NCI-H128 (cell line): ENCODE data around the gene SLITRK6.
"Not testable (repeated sequence)": the region's sequence is repeated elsewhere in the genome, so short reads cannot be mapped to it uniquely, and the experiment has no call there.

Source experiments
- DNase-seq: peaks from one replicate; lab custom pipeline; 2025; ENCODE audit not compliant: unreplicated experiment; lab: John Stamatoyannopoulos, UW

Gene SLITRK6

GRCh38 chr13:85799097-85799582 lies at the start of gene SLITRK6:
SLITRK6 (minus strand) TSS chr13:85799419; CDS start chr13:85796508, 2,911 bp downstream.
- no peak for DNase-seq

- no peak for DNase-seq
Measured at GRCh38 chr13:85847012-85847411, 47.8 kb upstream of the SLITRK6 start.

- no peak for DNase-seq
Measured at GRCh38 chr13:85841427-85841826, 42.2 kb upstream of the SLITRK6 start.

GRCh38 chr13:85833921-85834320 lies 34.7 kb upstream of the SLITRK6 start:
- DNase-seq = no peak

- no peak for DNase-seq
Measured at GRCh38 chr13:85828094-85828684, 29.0 kb upstream of the SLITRK6 start.

- DNase-seq = no peak
Measured at GRCh38 chr13:85825454-85825853, 26.2 kb upstream of the SLITRK6 start.

- DNase-seq = no peak
Measured at GRCh38 chr13:85823832-85824231, 24.6 kb upstream of the SLITRK6 start.

GRCh38 chr13:85819513-85819912 lies 20.3 kb upstream of the SLITRK6 start:
- DNase-seq = no peak

GRCh38 chr13:85816413-85816812 lies 17.2 kb upstream of the SLITRK6 start:
- no peak for DNase-seq

GRCh38 chr13:85812282-85812681 lies 13.1 kb upstream of the SLITRK6 start:
- no peak for DNase-seq

- DNase-seq = no peak
Measured at GRCh38 chr13:85808811-85809210, 9.6 kb upstream of the SLITRK6 start.

- DNase-seq = no peak
Measured at GRCh38 chr13:85806553-85807175, 7.4 kb upstream of the SLITRK6 start.

- DNase-seq = no peak
Measured at GRCh38 chr13:85798556-85798955, 663 bp downstream of the SLITRK6 start.

GRCh38 chr13:85797311-85797710 lies 1.9 kb downstream of the SLITRK6 start:
- DNase-seq = no peak

GRCh38 chr13:85785205-85785604 lies 14.0 kb downstream of the SLITRK6 start:
- DNase-seq = no peak

- DNase-seq = no peak
Measured at GRCh38 chr13:85772367-85772766, 26.9 kb downstream of the SLITRK6 start.

GRCh38 chr13:85771856-85772255 lies 27.4 kb downstream of the SLITRK6 start:
- DNase-seq = no peak

- no peak for DNase-seq
Measured at GRCh38 chr13:85768946-85769345, 30.3 kb downstream of the SLITRK6 start.

- DNase-seq = no peak
Measured at GRCh38 chr13:85755123-85755522, 44.1 kb downstream of the SLITRK6 start.

- not testable (repeated sequence) for DNase-seq
Measured at GRCh38 chr13:85743201-85743770, 55.9 kb downstream of the SLITRK6 start.
